T47D (cell line): ENCODE data around the gene LSS.
"Not testable (repeated sequence)": the region's sequence is repeated elsewhere in the genome, so short reads cannot be mapped to it uniquely, and the experiment has no call there.

Experiments used
- DNase-seq, 2 experiments: peaks; one replicate each; pipeline versions ENCODE4 v3.0.0 to v3.0.0-alpha.2; 2011 to 2012; ENCODE audit warnings: low read depth in 1 of 2, low spot score in 1 of 2
- JUND ChIP-seq: IDR thresholded peaks from 2 replicates; pipeline ENCODE4 v1.6.1; 2012; ENCODE audit warnings: low read depth
- in situ Hi-C: cut with HindIII; loops from 2 replicates; pipeline ENCODE4 v1.10.0; 2016; ENCODE audit warnings: low sequenced_read_pairs, low pct_unique_long_range_greater_than_20kb

The LSS gene

DNA sequence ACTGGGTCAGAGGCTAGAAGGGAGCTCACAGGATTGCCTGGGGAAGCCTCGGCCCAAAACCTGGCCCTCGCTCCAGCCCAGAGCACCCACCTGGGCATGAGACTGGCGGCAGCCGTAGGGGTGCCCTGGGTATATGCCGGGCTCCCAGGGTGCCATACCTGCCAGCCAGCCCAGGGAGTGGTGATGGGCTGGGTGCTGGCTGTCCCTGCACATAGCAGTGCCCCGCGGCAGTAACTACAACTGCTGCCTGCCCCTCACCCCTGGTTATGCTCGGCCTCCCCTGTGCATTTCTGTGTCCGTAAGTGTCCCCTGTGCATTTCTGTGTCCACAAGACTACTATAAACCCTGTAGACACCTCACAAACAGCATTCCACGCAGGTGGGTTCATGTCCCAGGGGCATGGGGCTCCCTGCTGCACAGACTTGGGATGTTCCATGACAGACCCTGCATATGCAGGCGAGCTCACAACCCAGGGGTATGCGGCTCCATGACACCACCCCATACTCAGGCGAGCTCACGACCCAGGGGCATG, 38.5 kb downstream of the LSS start:
- in situ Hi-C loops = no loop called here
- no peak for DNase-seq
- TF ChIP-seq JUND = no peak

GRCh38 chr21:46189213-46189958, 39.2 kb downstream of the LSS start:
- in situ Hi-C loops = no loop called here
- no peak for TF ChIP-seq JUND
- no peak for DNase-seq

DNA sequence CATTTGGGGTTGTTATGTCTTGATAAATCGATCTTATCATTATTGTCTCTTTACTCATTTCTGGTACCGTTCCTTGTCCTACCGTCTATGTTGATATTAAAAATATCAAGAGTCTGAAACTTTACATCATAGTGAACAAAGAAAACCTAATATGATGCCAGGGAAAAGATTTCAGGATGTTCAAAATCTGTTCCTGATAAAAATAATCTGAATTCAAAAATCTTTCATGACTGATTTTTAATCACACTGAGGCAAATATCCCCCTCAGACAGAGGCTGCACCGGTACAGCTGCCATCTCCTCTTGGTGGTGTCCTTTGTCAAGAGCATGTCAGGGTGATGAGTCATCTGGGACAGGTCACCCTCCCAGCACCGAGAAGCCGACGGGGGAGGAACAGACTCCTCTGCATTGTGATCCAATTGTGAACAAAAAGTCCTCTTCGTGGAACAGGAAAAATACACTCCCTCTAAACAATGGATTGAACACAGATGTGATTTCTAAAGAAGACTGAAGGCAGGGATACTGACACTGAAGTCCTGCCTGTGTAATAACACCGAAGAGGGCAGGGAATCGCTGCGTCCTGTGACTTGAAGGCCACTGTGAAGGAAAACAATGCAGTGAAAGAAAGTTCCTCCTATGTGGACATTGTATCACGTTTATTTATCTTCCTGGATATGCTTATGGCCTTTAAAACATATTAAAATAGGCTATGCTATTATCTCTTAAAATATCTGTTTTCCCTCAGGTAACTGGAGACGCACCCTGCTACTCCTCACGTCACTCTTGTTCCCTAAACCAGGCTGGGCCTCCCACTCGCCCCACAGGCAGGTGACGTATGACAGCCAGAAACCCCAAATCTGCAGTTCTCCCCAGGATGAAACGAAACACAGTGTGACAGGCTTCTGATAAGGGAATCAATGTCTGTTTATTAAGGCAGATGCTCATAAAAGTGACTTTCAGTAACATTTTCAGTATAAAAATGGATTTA, 40.1 kb downstream of the LSS start:
- in situ Hi-C loops = no loop called here
- TF ChIP-seq JUND = peak; percentile 59; the same call in 1 of the 2 replicates
- peak in 1 of 2 experiments; percentile 70 for DNase-seq

GRCh38 chr21:46187814-46188213, 40.8 kb downstream of the LSS start:
- in situ Hi-C loops = no loop called here
- no peak for TF ChIP-seq JUND
- DNase-seq = no peak

GRCh38 chr21:46187261-46187660, 41.3 kb downstream of the LSS start:
- in situ Hi-C loops = no loop called here
- no peak for TF ChIP-seq JUND
- DNase-seq = no peak

GRCh38 chr21:46185716-46186115, 42.9 kb downstream of the LSS start:
- no peak for DNase-seq
- in situ Hi-C loops = no loop called here
- TF ChIP-seq JUND = no peak

- TF ChIP-seq JUND = no peak
- DNase-seq = peak; percentile 75 to 87
- in situ Hi-C loops = no loop called here
These were observed 43.7 kb downstream of the LSS start for GRCh38 chr21:46184625-46185555.

- no peak for TF ChIP-seq JUND
- peak; percentile 67 to 83 for DNase-seq
- in situ Hi-C loops = no loop called here
These were observed 44.5 kb downstream of the LSS start, which contains the start of gene SPATC1L for GRCh38 chr21:46183910-46184624. SPATC1L (minus strand) TSS chr21:46184459; CDS start chr21:46182816, 1,643 bp downstream.

GRCh38 chr21:46183337-46183909, 45.2 kb downstream of the LSS start:
- DNase-seq, in situ Hi-C loops: not testable (repeated sequence)

GRCh38 chr21:46182548-46183336, 45.8 kb downstream of the LSS start:
- DNase-seq = no peak
- no peak for TF ChIP-seq JUND
- in situ Hi-C loops = no loop called here
